Peyer's patch (tissue), 4 donors: ENCODE measurements around the gene IER3.
"Not testable (repeated sequence)": the region's sequence is repeated elsewhere in the genome, so short reads cannot be mapped to it uniquely, and the experiment has no call there.

Experiments
- POLR2A ChIP-seq, 2 donors: fragments of 450-650 bp; IDR thresholded peaks; one replicate each; pipeline ENCODE4 v1.5.1; 2017; ENCODE audit warnings: antibody characterized with exemption in 2 of 2, mild to moderate bottlenecking in 2 of 2, moderate library complexity in 2 of 2
- TF ChIP-seq, protein P1 (sequence below), 6 experiments: fragments of 450-650 bp in 4 of 6; fragments of 200-600 bp in 2 of 6; sonication (generic) in 1 of 6; IDR thresholded peaks; one replicate each; pipeline ENCODE4 v1.5.1; 2017 to 2019; ENCODE audit warnings: antibody characterized with exemption in 6 of 6, mild to moderate bottlenecking in 3 of 6, moderate library complexity in 1 of 6

DNA sequence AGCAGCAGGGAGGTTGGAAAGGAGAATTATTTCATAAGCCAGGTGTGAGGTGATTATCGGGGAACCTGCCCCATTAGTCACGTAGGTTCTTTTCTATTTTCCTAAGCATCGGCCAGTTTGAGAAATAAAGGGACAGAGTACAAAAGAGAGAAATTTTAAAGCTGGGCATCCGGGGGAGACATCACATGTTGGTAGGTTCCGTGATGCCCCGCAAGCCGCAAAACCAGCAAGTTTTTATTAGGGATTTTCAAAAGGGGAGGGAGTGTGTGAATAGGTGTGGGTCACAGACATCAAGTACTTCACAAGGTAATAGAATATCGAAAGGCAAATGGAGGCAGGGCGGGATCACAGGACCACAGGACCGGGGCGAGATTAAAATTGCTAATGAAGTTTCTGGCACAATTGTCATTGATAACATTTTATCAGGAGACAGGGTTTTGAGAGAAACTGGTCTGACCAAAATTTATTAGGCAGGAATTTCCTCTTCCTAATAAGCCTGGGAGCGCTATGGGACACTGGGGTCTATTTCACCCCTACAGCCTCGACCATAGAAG lies 20.2 kb upstream of the IER3 start:
- TF ChIP-seq, protein P1, sequence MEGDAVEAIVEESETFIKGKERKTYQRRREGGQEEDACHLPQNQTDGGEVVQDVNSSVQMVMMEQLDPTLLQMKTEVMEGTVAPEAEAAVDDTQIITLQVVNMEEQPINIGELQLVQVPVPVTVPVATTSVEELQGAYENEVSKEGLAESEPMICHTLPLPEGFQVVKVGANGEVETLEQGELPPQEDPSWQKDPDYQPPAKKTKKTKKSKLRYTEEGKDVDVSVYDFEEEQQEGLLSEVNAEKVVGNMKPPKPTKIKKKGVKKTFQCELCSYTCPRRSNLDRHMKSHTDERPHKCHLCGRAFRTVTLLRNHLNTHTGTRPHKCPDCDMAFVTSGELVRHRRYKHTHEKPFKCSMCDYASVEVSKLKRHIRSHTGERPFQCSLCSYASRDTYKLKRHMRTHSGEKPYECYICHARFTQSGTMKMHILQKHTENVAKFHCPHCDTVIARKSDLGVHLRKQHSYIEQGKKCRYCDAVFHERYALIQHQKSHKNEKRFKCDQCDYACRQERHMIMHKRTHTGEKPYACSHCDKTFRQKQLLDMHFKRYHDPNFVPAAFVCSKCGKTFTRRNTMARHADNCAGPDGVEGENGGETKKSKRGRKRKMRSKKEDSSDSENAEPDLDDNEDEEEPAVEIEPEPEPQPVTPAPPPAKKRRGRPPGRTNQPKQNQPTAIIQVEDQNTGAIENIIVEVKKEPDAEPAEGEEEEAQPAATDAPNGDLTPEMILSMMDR (IDR thresholded peaks at IDR 0.05): not testable (repeated sequence)
- not testable (repeated sequence) for TF ChIP-seq POLR2A (IDR thresholded peaks at IDR 0.05)
